ENCODE data around the gene SMG5.

DNA sequence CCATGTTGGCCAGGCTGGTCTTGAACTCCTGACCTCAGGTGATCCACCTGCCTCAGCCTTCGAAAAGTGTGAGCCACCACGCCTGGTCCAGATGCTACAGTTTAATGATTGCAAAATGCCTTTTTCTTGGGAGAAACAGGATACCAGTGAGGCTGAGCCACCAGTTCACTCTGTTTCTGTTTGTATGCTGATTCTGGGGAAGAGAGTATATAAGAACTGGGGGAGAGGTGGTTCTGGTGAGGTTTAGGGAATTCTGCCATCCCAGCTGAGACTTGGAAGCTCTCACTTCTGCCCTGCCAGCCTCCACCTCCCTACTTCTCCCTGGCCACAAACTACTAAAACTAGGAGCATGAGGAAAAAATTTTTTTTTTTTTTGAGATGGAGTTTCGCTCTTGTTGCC lies 77.9 kb downstream of the SMG5 start:
- TF ChIP-seq CTCF (IDR thresholded peaks at IDR 0.05) (no peak), POLR2A (IDR thresholded peaks at IDR 0.05) (no peak)

Measured in breast epithelium (tissue), 3 donors.